ENCODE measurements around the gene TMA7B.

TMA7B gene

GRCh38 chr22:39954584-39955055 lies 5.6 kb upstream of the TMA7B start:
- no peak for DNase-seq

GRCh38 chr22:39955675-39956074 lies 4.5 kb upstream of the TMA7B start:
- DNase-seq, result no peak

- DNase-seq, result peak; percentile 59 to 78
Measured at GRCh38 chr22:39956932-39957664, 3.1 kb upstream of the TMA7B start.

GRCh38 chr22:39958009-39958711 lies 2.0 kb upstream of the TMA7B start:
- no peak for DNase-seq

GRCh38 chr22:39958949-39959639 lies 1.1 kb upstream of the TMA7B start:
- DNase-seq, result no peak

- no peak for DNase-seq
Measured at GRCh38 chr22:39960791-39961746, 872 bp downstream of the TMA7B start.

- DNase-seq, result no peak
Measured at GRCh38 chr22:39962071-39962470, 1.9 kb downstream of the TMA7B start.

GRCh38 chr22:39965748-39966147 lies 5.6 kb downstream of the TMA7B start:
- no peak for DNase-seq

GRCh38 chr22:39966470-39966869 lies 6.3 kb downstream of the TMA7B start:
- DNase-seq, result no peak

- no peak for DNase-seq
Measured at GRCh38 chr22:39967103-39967829, 7.1 kb downstream of the TMA7B start.

GRCh38 chr22:39967996-39968972 lies 8.1 kb downstream of the TMA7B start:
- DNase-seq, result no peak

- no peak for DNase-seq
Measured at GRCh38 chr22:39970742-39971141, 10.5 kb downstream of the TMA7B start.

- DNase-seq, result no peak
Measured at GRCh38 chr22:39972641-39973040, 12.4 kb downstream of the TMA7B start.

GRCh38 chr22:39973656-39974055 lies 13.5 kb downstream of the TMA7B start:
- no peak for DNase-seq

- DNase-seq, result no peak
Measured at GRCh38 chr22:39974065-39974464, 13.9 kb downstream of the TMA7B start.

GRCh38 chr22:39979048-39979447 lies 18.9 kb downstream of the TMA7B start:
- DNase-seq, result no peak

GRCh38 chr22:39979458-39979857 lies 19.3 kb downstream of the TMA7B start:
- DNase-seq, result no peak

- DNase-seq, result no peak
Measured at GRCh38 chr22:39980596-39980995, 20.4 kb downstream of the TMA7B start.

GRCh38 chr22:39983346-39983745 lies 23.1 kb downstream of the TMA7B start:
- no peak for DNase-seq

GRCh38 chr22:39984006-39984405 lies 23.8 kb downstream of the TMA7B start:
- DNase-seq, result no peak

GRCh38 chr22:39984746-39985145 lies 24.5 kb downstream of the TMA7B start:
- DNase-seq, result no peak
